Gastroesophageal sphincter (tissue), 3 donors: ENCODE data around the gene CYBC1.

Source experiments
- EP300 ChIP-seq: sonication (generic); formaldehyde crosslinking; IDR thresholded peaks from one replicate; pipeline ENCODE4 v1.6.1; 2017; ENCODE audit warnings: antibody characterized with exemption, mild to moderate bottlenecking
- POLR2A ChIP-seq, 2 donors: fragments of 450-650 bp; IDR thresholded peaks; one replicate each; pipeline ENCODE4 v1.6.1; 2017; ENCODE audit warnings: antibody characterized with exemption in 2 of 2, mild to moderate bottlenecking in 2 of 2, moderate library complexity in 1 of 2
- TF ChIP-seq, protein P1 (sequence below), 4 experiments: fragments of 200-600 bp in 2 of 4; fragments of 450-650 bp in 2 of 4; sonication (generic) in 1 of 4; IDR thresholded peaks; one replicate each; pipeline ENCODE4 v1.5.1; 2017 to 2019; ENCODE audit warnings: antibody characterized with exemption in 4 of 4, mild to moderate bottlenecking in 2 of 4, moderate library complexity in 2 of 4

DNA sequence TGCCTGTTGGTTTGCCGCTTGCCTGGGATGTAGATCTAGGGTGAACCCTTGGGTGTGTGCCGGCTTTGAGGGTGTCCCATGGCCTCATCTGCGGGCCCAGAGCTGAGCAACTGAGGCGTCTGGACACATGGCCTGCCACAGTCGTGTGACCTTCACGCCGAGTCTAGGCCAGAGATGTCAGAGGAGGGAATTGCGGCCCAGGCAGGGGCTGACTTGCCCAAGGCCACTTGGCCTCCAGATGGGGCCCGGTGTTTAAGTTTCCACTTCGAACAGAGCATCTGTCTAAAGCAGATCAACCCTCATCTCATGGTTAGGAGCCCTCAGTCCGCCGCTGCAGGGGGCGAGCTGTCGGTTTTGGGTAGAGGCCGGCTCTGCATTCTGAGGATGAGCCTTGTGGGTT lies 41.0 kb upstream of the CYBC1 start:
- TF ChIP-seq, protein P1, sequence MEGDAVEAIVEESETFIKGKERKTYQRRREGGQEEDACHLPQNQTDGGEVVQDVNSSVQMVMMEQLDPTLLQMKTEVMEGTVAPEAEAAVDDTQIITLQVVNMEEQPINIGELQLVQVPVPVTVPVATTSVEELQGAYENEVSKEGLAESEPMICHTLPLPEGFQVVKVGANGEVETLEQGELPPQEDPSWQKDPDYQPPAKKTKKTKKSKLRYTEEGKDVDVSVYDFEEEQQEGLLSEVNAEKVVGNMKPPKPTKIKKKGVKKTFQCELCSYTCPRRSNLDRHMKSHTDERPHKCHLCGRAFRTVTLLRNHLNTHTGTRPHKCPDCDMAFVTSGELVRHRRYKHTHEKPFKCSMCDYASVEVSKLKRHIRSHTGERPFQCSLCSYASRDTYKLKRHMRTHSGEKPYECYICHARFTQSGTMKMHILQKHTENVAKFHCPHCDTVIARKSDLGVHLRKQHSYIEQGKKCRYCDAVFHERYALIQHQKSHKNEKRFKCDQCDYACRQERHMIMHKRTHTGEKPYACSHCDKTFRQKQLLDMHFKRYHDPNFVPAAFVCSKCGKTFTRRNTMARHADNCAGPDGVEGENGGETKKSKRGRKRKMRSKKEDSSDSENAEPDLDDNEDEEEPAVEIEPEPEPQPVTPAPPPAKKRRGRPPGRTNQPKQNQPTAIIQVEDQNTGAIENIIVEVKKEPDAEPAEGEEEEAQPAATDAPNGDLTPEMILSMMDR (IDR thresholded peaks at IDR 0.05) = no peak
- no peak for TF ChIP-seq EP300
- no peak for TF ChIP-seq POLR2A (IDR thresholded peaks at IDR 0.05)
